Ovary (tissue), 3 donors: Measurements from ENCODE around the gene RBM20.

Source experiments
- CTCF ChIP-seq, 3 donors: fragments of 450-650 bp in 2 of 3; fragments of 200-600 bp in 1 of 3; IDR thresholded peaks; one replicate each; pipeline versions ENCODE4 v1.5.1 to v1.8.0; 2016 to 2022; ENCODE audit warnings: antibody characterized with exemption in 3 of 3, mild to moderate bottlenecking in 1 of 3
- POLR2A ChIP-seq: fragments of 450-650 bp; IDR thresholded peaks from one replicate; pipeline ENCODE4 v1.6.1; 2017; ENCODE audit warnings: antibody characterized with exemption, mild to moderate bottlenecking, moderate library complexity
- donor health status: DM: no; HTN: no; CAD: no.

GRCh38 chr10:110802090-110802489 is 158.0 kb downstream of the RBM20 start:
- TF ChIP-seq POLR2A (no peak), CTCF (IDR thresholded peaks at IDR 0.05) (no peak)
